HepG2 (cell line): ENCODE results near the gene MYO1C. TPM values are rescaled to one million over a fixed set of nuclear protein-coding genes. Genes with fewer than 3 reads are reported as not detected.

ENCODE experiments used
- ARHGAP35 ChIP-seq: sonication (generic); formaldehyde crosslinking; IDR thresholded peaks from 2 replicates; pipeline ENCODE4 v1.9.0; 2022; ENCODE audit warnings: mild to moderate bottlenecking, inconsistent platforms, moderate library complexity, missing genetic modification reagents, borderline replicate concordance
- CEBPG ChIP-seq: IDR thresholded peaks from 2 replicates; pipeline ENCODE4 v1.6.1; 2016
- JDP2 ChIP-seq: sonication (generic); formaldehyde crosslinking; IDR thresholded peaks from 2 replicates; pipeline ENCODE4 v1.8.1; 2022; ENCODE audit warnings: missing genetic modification reagents, borderline replicate concordance
- MLLT10 ChIP-seq: sonication (generic); formaldehyde crosslinking; IDR thresholded peaks from 2 replicates; pipeline ENCODE4 v1.4.0; 2020; ENCODE audit warnings: missing genetic modification reagents
- NFKB2 ChIP-seq: sonication (generic); formaldehyde crosslinking; IDR thresholded peaks from 2 replicates; pipeline ENCODE4 v1.4.0; 2020; ENCODE audit warnings: missing genetic modification reagents, borderline replicate concordance
- RARA ChIP-seq: IDR thresholded peaks from 2 replicates; pipeline ENCODE4 v1.6.1; 2016; ENCODE audit warnings: missing genetic modification reagents, missing compliant biosample characterization
- RORA ChIP-seq: sonication (generic); formaldehyde crosslinking; IDR thresholded peaks from 2 replicates; pipeline ENCODE4 v1.5.0; 2020; ENCODE audit warnings: mild to moderate bottlenecking, missing genetic modification reagents, moderate library complexity
- SMC3 ChIP-seq: IDR thresholded peaks from 2 replicates; pipeline ENCODE4 v1.6.1; 2011; ENCODE audit warnings: low read length, improper control_type of control experiment
- TBX3 ChIP-seq: fragments of 450-650 bp; IDR thresholded peaks from 2 replicates; pipeline ENCODE4 v1.6.1; 2017; ENCODE audit warnings: antibody characterized with exemption, mild to moderate bottlenecking, inconsistent platforms, borderline replicate concordance
- ZKSCAN8 ChIP-seq: IDR thresholded peaks from 2 replicates; pipeline ENCODE4 v1.6.1; 2016; ENCODE audit warnings: borderline replicate concordance, missing genetic modification reagents, missing compliant biosample characterization
- ZNF282 ChIP-seq: fragments of 450-650 bp; IDR thresholded peaks from 2 replicates; pipeline ENCODE4 v1.6.1; 2018; ENCODE audit not compliant: partially characterized antibody
- ZNF451 ChIP-seq: sonication (generic); formaldehyde crosslinking; IDR thresholded peaks from 2 replicates; pipeline ENCODE4 v1.5.0; 2020; ENCODE audit warnings: mild to moderate bottlenecking, missing genetic modification reagents
- ZNF720 ChIP-seq: sonication (generic); formaldehyde crosslinking; IDR thresholded peaks from 2 replicates; pipeline ENCODE4 v1.4.0; 2020; ENCODE audit warnings: missing genetic modification reagents
- ZNF773 ChIP-seq: sonication (generic); formaldehyde crosslinking; IDR thresholded peaks from 2 replicates; pipeline ENCODE4 v1.4.0; 2020; ENCODE audit warnings: missing genetic modification reagents, borderline replicate concordance
- ZNF776 ChIP-seq: sonication (generic); formaldehyde crosslinking; IDR thresholded peaks from 2 replicates; pipeline ENCODE4 v1.4.0; 2020; ENCODE audit warnings: mild to moderate bottlenecking, missing genetic modification reagents
- polyA plus RNA-seq, 8 experiments: library from polyadenylated mRNA; depleted of rRNA in 3 of 8; stranded (reverse) in 7 of 8; unstranded in 1 of 8; fragments of >200 nt; fragmentation: Illumina TruSeq in 4 of 8; extraction: Trizol in 4 of 8; gene quantifications; 2 replicates each; pipeline versions ENCODE4 v1.2.1 to v1.2.3, GENCODE V29; 2011 to 2016; ENCODE audit warnings: low read depth in 4 of 8, missing spikeins in 1 of 8, mixed read lengths in 1 of 8; ENCODE audit not compliant: insufficient read depth in 1 of 8
- total RNA-seq, 5 experiments: library from RNA; depleted of rRNA; stranded (reverse); fragments of >200 nt; fragmentation: Illumina TruSeq; extraction: Trizol; gene quantifications; 2 replicates each; pipeline ENCODE4 v1.2.3, GENCODE V29; 2016; ENCODE audit warnings: low read depth in 1 of 5
- TF ChIP-seq, protein P1 (sequence below): sonication (generic); formaldehyde crosslinking; IDR thresholded peaks from 2 replicates; pipeline ENCODE4 v1.4.0; 2020; ENCODE audit warnings: low read depth, mild to moderate bottlenecking, missing genetic modification reagents
- TF ChIP-seq, protein P2 (sequence below): sonication (generic); formaldehyde crosslinking; IDR thresholded peaks from 2 replicates; pipeline ENCODE4 v1.4.0; 2020; ENCODE audit warnings: mild to moderate bottlenecking, missing genetic modification reagents
- TF ChIP-seq, protein P3 (sequence below): IDR thresholded peaks from 2 replicates; pipeline ENCODE4 v1.6.1; 2012; ENCODE audit warnings: inconsistent platforms
- TF ChIP-seq, protein P4 (sequence below): sonication (generic); formaldehyde crosslinking; conservative IDR thresholded peaks from 2 replicates; pipeline ENCODE4 v1.4.0; 2020; ENCODE audit warnings: missing genetic modification reagents
- TF ChIP-seq, protein P5 (sequence below): sonication (generic); formaldehyde crosslinking; IDR thresholded peaks from 2 replicates; pipeline ENCODE4 v1.5.1; 2020; ENCODE audit warnings: mild to moderate bottlenecking, missing genetic modification reagents, moderate library complexity

Gene MYO1C
- total and polyA plus RNA-seq, 2 of the 13 experiments (the other 11 are each of a cell fraction or from before 2014, with no cell fraction given), result 22.7 to 40.8 TPM

DNA sequence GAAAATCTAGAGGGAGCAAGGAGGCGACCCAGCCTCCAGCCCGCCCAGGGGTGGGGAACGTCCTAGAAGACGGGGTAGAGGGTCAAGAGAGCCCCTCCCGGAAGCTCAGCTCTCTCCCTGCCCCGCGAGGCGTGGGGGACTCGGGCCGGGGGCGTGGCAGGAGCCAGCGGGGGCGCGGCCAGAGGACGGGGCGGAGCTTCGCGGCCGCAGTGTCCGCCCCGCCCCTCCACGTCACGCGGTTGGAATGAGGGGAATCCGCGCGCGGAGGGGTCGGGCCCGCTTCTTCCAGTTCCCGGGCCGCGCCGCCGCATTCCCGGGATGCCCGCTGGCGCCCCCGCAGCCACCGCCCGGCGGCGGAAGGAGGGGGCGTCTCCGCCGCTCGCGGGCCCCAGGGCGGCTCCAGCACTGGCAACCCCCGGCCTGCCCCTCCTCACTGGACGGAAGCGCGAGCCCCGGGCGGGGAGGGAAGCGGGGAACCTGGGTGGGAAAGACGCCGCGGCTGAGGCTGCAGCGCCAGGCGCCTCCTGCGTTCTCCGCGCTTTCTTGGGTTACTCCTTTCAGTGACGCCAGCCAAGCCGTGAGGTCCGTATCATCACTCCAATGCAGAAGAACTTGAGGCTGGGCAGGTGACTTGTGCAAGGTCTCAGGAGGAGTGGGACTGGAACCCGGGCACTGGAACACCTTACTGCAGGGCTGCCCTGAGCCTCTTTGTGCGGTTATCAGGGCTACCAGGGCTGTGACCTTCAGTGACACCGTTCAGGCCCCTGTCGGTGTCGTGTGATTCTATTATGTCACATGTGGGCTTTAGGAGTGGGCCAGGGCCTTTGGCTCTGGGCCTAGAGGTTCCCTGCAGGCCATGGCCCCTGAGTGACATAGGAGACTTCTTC lies 4.3 kb downstream of the MYO1C start (continued):
- TF ChIP-seq, protein P1, sequence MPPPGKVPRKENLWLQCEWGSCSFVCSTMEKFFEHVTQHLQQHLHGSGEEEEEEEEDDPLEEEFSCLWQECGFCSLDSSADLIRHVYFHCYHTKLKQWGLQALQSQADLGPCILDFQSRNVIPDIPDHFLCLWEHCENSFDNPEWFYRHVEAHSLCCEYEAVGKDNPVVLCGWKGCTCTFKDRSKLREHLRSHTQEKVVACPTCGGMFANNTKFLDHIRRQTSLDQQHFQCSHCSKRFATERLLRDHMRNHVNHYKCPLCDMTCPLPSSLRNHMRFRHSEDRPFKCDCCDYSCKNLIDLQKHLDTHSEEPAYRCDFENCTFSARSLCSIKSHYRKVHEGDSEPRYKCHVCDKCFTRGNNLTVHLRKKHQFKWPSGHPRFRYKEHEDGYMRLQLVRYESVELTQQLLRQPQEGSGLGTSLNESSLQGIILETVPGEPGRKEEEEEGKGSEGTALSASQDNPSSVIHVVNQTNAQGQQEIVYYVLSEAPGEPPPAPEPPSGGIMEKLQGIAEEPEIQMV (CRISPR knock-in tag), result 0 out of 2 replicates have a peak, but pooled peaks have one; percentile 64
- TF ChIP-seq ZNF451 (CRISPR knock-in tag) (peak; percentile 81; the same call in 1 of the 2 replicates), ARHGAP35 (CRISPR knock-in tag) (no peak), ZNF282 (no peak), NFKB2 (CRISPR knock-in tag) (no peak; the same call in 1 of the 2 replicates), SMC3 (no peak; the same call in 1 of the 2 replicates), JDP2 (CRISPR knock-in tag) (no peak), ZNF773 (CRISPR knock-in tag) (no peak), RARA (CRISPR knock-in tag) (peak; percentile 78), TBX3 (no peak), ZKSCAN8 (CRISPR knock-in tag) (no peak), MLLT10 (CRISPR knock-in tag) (no peak), RORA (CRISPR knock-in tag) (no peak), ZNF720 (CRISPR knock-in tag) (no peak), ZNF776 (peak; percentile 55; the same call in 1 of the 2 replicates), CEBPG (CRISPR knock-in tag) (no peak)
- TF ChIP-seq, protein P2, sequence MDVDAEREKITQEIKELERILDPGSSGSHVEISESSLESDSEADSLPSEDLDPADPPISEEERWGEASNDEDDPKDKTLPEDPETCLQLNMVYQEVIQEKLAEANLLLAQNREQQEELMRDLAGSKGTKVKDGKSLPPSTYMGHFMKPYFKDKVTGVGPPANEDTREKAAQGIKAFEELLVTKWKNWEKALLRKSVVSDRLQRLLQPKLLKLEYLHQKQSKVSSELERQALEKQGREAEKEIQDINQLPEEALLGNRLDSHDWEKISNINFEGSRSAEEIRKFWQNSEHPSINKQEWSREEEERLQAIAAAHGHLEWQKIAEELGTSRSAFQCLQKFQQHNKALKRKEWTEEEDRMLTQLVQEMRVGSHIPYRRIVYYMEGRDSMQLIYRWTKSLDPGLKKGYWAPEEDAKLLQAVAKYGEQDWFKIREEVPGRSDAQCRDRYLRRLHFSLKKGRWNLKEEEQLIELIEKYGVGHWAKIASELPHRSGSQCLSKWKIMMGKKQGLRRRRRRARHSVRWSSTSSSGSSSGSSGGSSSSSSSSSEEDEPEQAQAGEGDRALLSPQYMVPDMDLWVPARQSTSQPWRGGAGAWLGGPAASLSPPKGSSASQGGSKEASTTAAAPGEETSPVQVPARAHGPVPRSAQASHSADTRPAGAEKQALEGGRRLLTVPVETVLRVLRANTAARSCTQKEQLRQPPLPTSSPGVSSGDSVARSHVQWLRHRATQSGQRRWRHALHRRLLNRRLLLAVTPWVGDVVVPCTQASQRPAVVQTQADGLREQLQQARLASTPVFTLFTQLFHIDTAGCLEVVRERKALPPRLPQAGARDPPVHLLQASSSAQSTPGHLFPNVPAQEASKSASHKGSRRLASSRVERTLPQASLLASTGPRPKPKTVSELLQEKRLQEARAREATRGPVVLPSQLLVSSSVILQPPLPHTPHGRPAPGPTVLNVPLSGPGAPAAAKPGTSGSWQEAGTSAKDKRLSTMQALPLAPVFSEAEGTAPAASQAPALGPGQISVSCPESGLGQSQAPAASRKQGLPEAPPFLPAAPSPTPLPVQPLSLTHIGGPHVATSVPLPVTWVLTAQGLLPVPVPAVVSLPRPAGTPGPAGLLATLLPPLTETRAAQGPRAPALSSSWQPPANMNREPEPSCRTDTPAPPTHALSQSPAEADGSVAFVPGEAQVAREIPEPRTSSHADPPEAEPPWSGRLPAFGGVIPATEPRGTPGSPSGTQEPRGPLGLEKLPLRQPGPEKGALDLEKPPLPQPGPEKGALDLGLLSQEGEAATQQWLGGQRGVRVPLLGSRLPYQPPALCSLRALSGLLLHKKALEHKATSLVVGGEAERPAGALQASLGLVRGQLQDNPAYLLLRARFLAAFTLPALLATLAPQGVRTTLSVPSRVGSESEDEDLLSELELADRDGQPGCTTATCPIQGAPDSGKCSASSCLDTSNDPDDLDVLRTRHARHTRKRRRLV (CRISPR knock-in tag), result no peak
- TF ChIP-seq, protein P3, sequence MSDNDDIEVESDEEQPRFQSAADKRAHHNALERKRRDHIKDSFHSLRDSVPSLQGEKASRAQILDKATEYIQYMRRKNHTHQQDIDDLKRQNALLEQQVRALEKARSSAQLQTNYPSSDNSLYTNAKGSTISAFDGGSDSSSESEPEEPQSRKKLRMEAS, result peak; percentile 17; the same call in 1 of the 2 replicates
- TF ChIP-seq, protein P4, sequence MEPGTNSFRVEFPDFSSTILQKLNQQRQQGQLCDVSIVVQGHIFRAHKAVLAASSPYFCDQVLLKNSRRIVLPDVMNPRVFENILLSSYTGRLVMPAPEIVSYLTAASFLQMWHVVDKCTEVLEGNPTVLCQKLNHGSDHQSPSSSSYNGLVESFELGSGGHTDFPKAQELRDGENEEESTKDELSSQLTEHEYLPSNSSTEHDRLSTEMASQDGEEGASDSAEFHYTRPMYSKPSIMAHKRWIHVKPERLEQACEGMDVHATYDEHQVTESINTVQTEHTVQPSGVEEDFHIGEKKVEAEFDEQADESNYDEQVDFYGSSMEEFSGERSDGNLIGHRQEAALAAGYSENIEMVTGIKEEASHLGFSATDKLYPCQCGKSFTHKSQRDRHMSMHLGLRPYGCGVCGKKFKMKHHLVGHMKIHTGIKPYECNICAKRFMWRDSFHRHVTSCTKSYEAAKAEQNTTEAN (CRISPR knock-in tag), result no peak
- TF ChIP-seq, protein P5, sequence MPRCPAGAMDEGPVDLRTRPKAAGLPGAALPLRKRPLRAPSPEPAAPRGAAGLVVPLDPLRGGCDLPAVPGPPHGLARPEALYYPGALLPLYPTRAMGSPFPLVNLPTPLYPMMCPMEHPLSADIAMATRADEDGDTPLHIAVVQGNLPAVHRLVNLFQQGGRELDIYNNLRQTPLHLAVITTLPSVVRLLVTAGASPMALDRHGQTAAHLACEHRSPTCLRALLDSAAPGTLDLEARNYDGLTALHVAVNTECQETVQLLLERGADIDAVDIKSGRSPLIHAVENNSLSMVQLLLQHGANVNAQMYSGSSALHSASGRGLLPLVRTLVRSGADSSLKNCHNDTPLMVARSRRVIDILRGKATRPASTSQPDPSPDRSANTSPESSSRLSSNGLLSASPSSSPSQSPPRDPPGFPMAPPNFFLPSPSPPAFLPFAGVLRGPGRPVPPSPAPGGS (CRISPR knock-in tag), result peak; percentile 70; the same call in 1 of the 2 replicates
